HEK293 (cell line): ENCODE data around the gene CX3CL1.

Source experiments
- CTCF ChIA-PET: fragments of 350-600 bp; formaldehyde crosslinking; extraction: SDS; loops from one replicate; lab custom pipeline; 2021; ENCODE audit warnings: antibody characterized with exemption; lab: Yijun Ruan, JAX
- POLR2A ChIA-PET: fragments of 300-600 bp; formaldehyde crosslinking; extraction: SDS; loops from one replicate; lab custom pipeline; 2020; ENCODE audit warnings: antibody characterized with exemption, inconsistent platforms; lab: Yijun Ruan, JAX
- H3K27ac ChIP-seq: fragments of 200-500 bp; sonication (Bioruptor generic); 2 replicates; pipeline ENCODE4 v1.5.1; 2014; ENCODE audit warnings: low read depth, low read length, control low read depth, inconsistent platforms; ENCODE audit errors: extremely low read depth
- H3K36me3 ChIP-seq, 2 experiments: fragments of 200-500 bp in 1 of 2; sonication (Bioruptor generic) in 1 of 2; 1 replicate in 1 of 2; 2 replicates in 1 of 2; pipeline ENCODE4 v1.5.1; 2014 to 2017; ENCODE audit warnings: inconsistent platforms in 2 of 2, low read length in 2 of 2; ENCODE audit not compliant: control insufficient read depth in 2 of 2, insufficient read depth in 1 of 2
- H3K4me1 ChIP-seq: fragments of 200-500 bp; sonication (Bioruptor generic); 2 replicates; pipeline ENCODE4 v1.5.1; 2014; ENCODE audit warnings: mild to moderate bottlenecking, low read length, inconsistent platforms; ENCODE audit not compliant: control insufficient read depth, insufficient read depth
- H3K4me3 ChIP-seq: 2 replicates; pipeline ENCODE4 v1.5.1; 2011; ENCODE audit warnings: low read depth, mild to moderate bottlenecking, control low read depth, low read length, moderate library complexity
- H3K9me3 ChIP-seq: fragments of 200-500 bp; sonication (Bioruptor generic); 2 replicates; pipeline ENCODE4 v1.5.1; 2014; ENCODE audit warnings: low read depth, low read length, inconsistent platforms; ENCODE audit not compliant: control insufficient read depth, insufficient read depth
- EGR2 ChIP-seq: fragments of 450-650 bp; formaldehyde crosslinking; IDR thresholded peaks from 2 replicates; pipeline ENCODE4 v1.5.1; 2016; ENCODE audit warnings: low read depth, missing biosample characterization, missing genetic modification characterization
- KLF8 ChIP-seq: fragments of 450-650 bp; formaldehyde crosslinking; IDR thresholded peaks from 2 replicates; pipeline ENCODE4 v1.5.1; 2016; ENCODE audit warnings: missing biosample characterization, missing genetic modification characterization
- KLF9 ChIP-seq: fragments of 450-650 bp; formaldehyde crosslinking; IDR thresholded peaks from 2 replicates; pipeline ENCODE4 v1.5.1; 2016; ENCODE audit warnings: missing biosample characterization, missing genetic modification characterization, low read depth
- ZBTB6 ChIP-seq: fragments of 450-650 bp; formaldehyde crosslinking; IDR thresholded peaks from 2 replicates; pipeline ENCODE4 v1.5.1; 2017; ENCODE audit warnings: missing biosample characterization, missing genetic modification characterization
- ZFP41 ChIP-seq: fragments of 450-650 bp; formaldehyde crosslinking; IDR thresholded peaks from 2 replicates; pipeline ENCODE4 v1.5.1; 2016; ENCODE audit warnings: missing biosample characterization, missing genetic modification characterization, borderline replicate concordance
- ZIC2 ChIP-seq: fragments of 450-650 bp; formaldehyde crosslinking; IDR thresholded peaks from 2 replicates; pipeline ENCODE4 v1.5.1; 2016; ENCODE audit warnings: missing biosample characterization, missing genetic modification characterization
- ZNF132 ChIP-seq: fragments of 450-650 bp; formaldehyde crosslinking; IDR thresholded peaks from 2 replicates; pipeline ENCODE4 v1.5.1; 2017; ENCODE audit warnings: missing biosample characterization, missing genetic modification characterization, borderline replicate concordance
- ZNF148 ChIP-seq: fragments of 450-650 bp; formaldehyde crosslinking; IDR thresholded peaks from 2 replicates; pipeline ENCODE4 v1.5.0; 2017; ENCODE audit warnings: missing biosample characterization, missing genetic modification characterization, borderline replicate concordance
- ZNF324 ChIP-seq: fragments of 450-650 bp; formaldehyde crosslinking; IDR thresholded peaks from 2 replicates; pipeline ENCODE4 v1.5.1; 2016; ENCODE audit warnings: missing biosample characterization, missing genetic modification characterization
- ZNF350 ChIP-seq: fragments of 450-650 bp; formaldehyde crosslinking; IDR thresholded peaks from 2 replicates; pipeline ENCODE4 v1.5.0; 2017; ENCODE audit warnings: missing biosample characterization, mild to moderate bottlenecking, missing genetic modification characterization
- ZNF394 ChIP-seq: fragments of 450-650 bp; formaldehyde crosslinking; IDR thresholded peaks from 2 replicates; pipeline ENCODE4 v1.5.1; 2016; ENCODE audit warnings: missing biosample characterization, missing genetic modification characterization, mild to moderate bottlenecking, moderate library complexity, borderline replicate concordance
- ZNF433 ChIP-seq: fragments of 450-650 bp; formaldehyde crosslinking; IDR thresholded peaks from 2 replicates; pipeline ENCODE4 v1.5.1; 2016; ENCODE audit warnings: missing biosample characterization, missing genetic modification characterization, low read depth
- ZNF514 ChIP-seq: fragments of 450-650 bp; formaldehyde crosslinking; IDR thresholded peaks from 2 replicates; pipeline ENCODE4 v1.5.1; 2016; ENCODE audit warnings: missing biosample characterization, missing genetic modification characterization
- ZNF529 ChIP-seq: fragments of 450-650 bp; formaldehyde crosslinking; IDR thresholded peaks from 2 replicates; pipeline ENCODE4 v1.5.1; 2017; ENCODE audit warnings: missing genetic modification characterization, missing biosample characterization; ENCODE audit not compliant: insufficient replicate concordance
- ZNF548 ChIP-seq: fragments of 450-650 bp; formaldehyde crosslinking; IDR thresholded peaks from 2 replicates; pipeline ENCODE4 v1.5.1; 2016; ENCODE audit warnings: missing biosample characterization, missing genetic modification characterization
- ZNF600 ChIP-seq: fragments of 450-650 bp; formaldehyde crosslinking; IDR thresholded peaks from 2 replicates; pipeline ENCODE4 v1.5.1; 2016; ENCODE audit warnings: missing biosample characterization, missing genetic modification characterization
- ZNF623 ChIP-seq: fragments of 450-650 bp; formaldehyde crosslinking; IDR thresholded peaks from 2 replicates; pipeline ENCODE4 v1.5.1; 2016; ENCODE audit warnings: missing biosample characterization, missing genetic modification characterization
- ZNF629 ChIP-seq: fragments of 450-650 bp; formaldehyde crosslinking; IDR thresholded peaks from 2 replicates; pipeline ENCODE4 v1.5.1; 2017; ENCODE audit warnings: missing biosample characterization, missing genetic modification characterization
- ZNF654 ChIP-seq: fragments of 450-650 bp; formaldehyde crosslinking; IDR thresholded peaks from 2 replicates; pipeline ENCODE4 v1.5.1; 2016; ENCODE audit warnings: low read depth, missing biosample characterization, missing genetic modification characterization
- ZNF777 ChIP-seq: fragments of 450-650 bp; formaldehyde crosslinking; IDR thresholded peaks from 2 replicates; pipeline ENCODE4 v1.5.1; 2017; ENCODE audit warnings: missing biosample characterization, missing genetic modification characterization, borderline replicate concordance
- ZSCAN23 ChIP-seq: fragments of 450-650 bp; formaldehyde crosslinking; IDR thresholded peaks from 2 replicates; pipeline ENCODE4 v1.5.1; 2016; ENCODE audit warnings: missing biosample characterization, missing genetic modification characterization
- TF ChIP-seq, protein P1 (sequence below): fragments of 450-650 bp; formaldehyde crosslinking; IDR thresholded peaks from 2 replicates; pipeline ENCODE4 v1.5.1; 2016; ENCODE audit warnings: missing biosample characterization, missing genetic modification characterization

Gene CX3CL1

DNA sequence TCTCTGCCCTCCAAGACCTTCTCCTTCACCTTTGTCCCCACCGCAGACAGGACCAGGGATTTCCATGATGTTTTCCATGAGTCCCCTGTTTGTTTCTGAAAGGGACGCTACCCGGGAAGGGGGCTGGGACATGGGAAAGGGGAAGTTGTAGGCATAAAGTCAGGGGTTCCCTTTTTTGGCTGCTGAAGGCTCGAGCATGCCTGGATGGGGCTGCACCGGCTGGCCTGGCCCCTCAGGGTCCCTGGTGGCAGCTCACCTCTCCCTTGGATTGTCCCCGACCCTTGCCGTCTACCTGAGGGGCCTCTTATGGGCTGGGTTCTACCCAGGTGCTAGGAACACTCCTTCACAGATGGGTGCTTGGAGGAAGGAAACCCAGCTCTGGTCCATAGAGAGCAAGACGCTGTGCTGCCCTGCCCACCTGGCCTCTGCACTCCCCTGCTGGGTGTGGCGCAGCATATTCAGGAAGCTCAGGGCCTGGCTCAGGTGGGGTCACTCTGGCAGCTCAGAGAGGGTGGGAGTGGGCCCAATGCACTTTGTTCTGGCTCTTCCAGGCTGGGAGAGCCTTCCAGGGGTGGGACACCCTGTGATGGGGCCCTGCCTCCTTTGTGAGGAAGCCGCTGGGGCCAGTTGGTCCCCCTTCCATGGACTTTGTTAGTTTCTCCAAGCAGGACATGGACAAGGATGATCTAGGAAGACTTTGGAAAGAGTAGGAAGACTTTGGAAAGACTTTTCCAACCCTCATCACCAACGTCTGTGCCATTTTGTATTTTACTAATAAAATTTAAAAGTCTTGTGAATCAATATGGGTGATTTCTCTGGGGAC is 12.2 kb downstream of the CX3CL1 start (continued):
- TF ChIP-seq, protein P1, sequence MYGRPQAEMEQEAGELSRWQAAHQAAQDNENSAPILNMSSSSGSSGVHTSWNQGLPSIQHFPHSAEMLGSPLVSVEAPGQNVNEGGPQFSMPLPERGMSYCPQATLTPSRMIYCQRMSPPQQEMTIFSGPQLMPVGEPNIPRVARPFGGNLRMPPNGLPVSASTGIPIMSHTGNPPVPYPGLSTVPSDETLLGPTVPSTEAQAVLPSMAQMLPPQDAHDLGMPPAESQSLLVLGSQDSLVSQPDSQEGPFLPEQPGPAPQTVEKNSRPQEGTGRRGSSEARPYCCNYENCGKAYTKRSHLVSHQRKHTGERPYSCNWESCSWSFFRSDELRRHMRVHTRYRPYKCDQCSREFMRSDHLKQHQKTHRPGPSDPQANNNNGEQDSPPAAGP: no peak
- TF ChIP-seq, all 188 proteins: peak for 0

DNA sequence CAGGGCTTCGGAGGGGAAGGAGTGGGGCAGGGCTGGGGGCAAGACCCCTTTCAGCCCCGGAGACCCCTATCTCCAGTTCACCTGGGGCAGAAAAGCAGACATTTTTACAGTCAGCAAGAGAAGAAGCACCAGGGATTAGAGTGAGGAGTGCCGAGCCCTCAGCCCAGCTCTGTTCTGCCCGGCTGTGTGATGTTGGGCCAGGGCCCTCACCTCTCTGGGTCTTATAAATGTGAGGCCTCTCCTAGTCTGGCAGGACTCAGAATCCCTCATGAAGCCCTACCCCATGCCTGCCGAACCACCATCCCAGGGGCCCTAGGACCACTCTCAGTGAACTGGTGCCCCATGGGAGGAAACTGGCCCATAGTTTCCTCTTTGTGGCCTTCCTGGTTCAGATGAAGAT is 12.8 kb downstream of the CX3CL1 start:
- no peaks in the 10 kb centered on the region for H3K36me3 ChIP-seq
- no peaks in the 10 kb centered on the region for H3K9me3 ChIP-seq
- H3K4me1 ChIP-seq: no peaks in the 10 kb centered on the region
- TF ChIP-seq ZNF350 (no peak), KLF8 (tag by site-specific recombination) (no peak), ZNF394 (tag by site-specific recombination) (no peak), KLF9 (tag by site-specific recombination) (no peak), ZNF777 (tag by site-specific recombination) (no peak), ZNF433 (tag by site-specific recombination) (no peak), ZNF324 (tag by site-specific recombination) (no peak), ZNF148 (tag by site-specific recombination) (no peak), ZFP41 (no peak), ZNF654 (tag by site-specific recombination) (no peak), ZBTB6 (tag by site-specific recombination) (no peak), ZNF629 (no peak), ZSCAN23 (tag by site-specific recombination) (no peak), ZNF529 (no peak), ZNF132 (tag by site-specific recombination) (no peak), ZNF548 (tag by site-specific recombination) (no peak), ZNF623 (tag by site-specific recombination) (no peak)
- TF ChIP-seq, all 188 proteins: peak for 0
- H3K4me3 ChIP-seq: no peak overlapping the region
- CTCF ChIA-PET: no interaction called here
- H3K27ac ChIP-seq: no peak overlapping the region
- POLR2A ChIA-PET: no interaction called here

DNA sequence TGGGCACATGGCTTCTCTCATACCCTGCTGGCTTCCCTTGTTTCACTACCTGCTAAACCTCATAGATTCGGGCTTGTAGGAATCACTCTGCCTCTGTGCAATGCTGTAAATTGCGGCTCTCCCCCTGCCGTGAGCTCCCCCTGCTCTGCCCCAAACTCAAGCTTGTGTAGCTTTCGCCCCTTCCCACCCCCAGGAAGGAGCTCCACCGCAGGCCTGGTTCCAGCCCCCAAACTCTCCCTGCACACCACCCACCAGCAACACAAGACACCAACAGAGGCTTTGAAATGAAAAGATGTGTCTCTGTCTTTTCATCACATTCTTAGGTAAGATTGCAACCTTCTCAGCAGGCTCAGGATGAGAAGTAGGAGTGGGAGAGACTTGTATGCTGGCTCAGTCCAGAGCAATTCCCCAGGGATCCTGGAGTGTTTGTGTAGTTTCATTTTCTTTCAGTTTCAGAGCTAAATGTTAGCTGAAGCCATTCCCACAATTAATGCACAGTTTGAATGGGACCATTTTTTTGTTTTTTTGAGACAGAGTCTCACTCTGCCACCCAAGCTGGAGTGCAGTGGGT is 14.2 kb downstream of the CX3CL1 start:
- Histone ChIP-seq H3K36me3 (no peaks in the 10 kb centered on the region), H3K4me1 (no peaks in the 10 kb centered on the region), H3K27ac (no peak overlapping the region), H3K4me3 (no peak overlapping the region), H3K9me3 (no peaks in the 10 kb centered on the region)
- CTCF ChIA-PET: interaction anchor here (1.3 kb wide), 1 partner anchor 30 kb away, joined by 4 read pairs; no protein-coding TSS in a partner anchor
- TF ChIP-seq ZNF600 (tag by site-specific recombination): peak; percentile 81
- no peak for TF ChIP-seq KLF8 (tag by site-specific recombination)
- peak; percentile 27; the same call in 1 of the 2 replicates for TF ChIP-seq ZIC2 (tag by site-specific recombination)
- TF ChIP-seq EGR2: 0 out of 2 replicates have a peak, but pooled peaks have one; percentile 5
- TF ChIP-seq ZNF514 (tag by site-specific recombination): no peak
- POLR2A ChIA-PET: no interaction called here
